Measurements from ENCODE around the gene NEU4. TPM values are rescaled to one million over a fixed set of nuclear protein-coding genes. Genes with fewer than 3 reads are reported as not detected.
A peak's percentile ranks its signal among the peaks of the same experiment; 100 is the strongest.
"Not testable (repeated sequence)": the region's sequence is repeated elsewhere in the genome, so short reads cannot be mapped to it uniquely, and the experiment has no call there.

NEU4 gene
- 0.92 TPM for total RNA-seq (2013)
- 1 to 10 TPM in 1 of 3 donors, under 1 TPM in 2; 0.26 to 2.6 (median 0.99) TPM for polyA plus RNA-seq
- polyA minus RNA-seq: 2.1 and 2.4 TPM in 2 replicates
- total RNA-seq: 1.9 to 91.1 (median 5.7) reads per million in 11 experiments

GRCh38 chr2:241808721-241809382 is at the start of gene NEU4:
NEU4 (plus strand) TSS chr2:241809193; CDS start chr2:241814485, 5,292 bp downstream.
- no peak within 1 kb of the TSS for H3K4me3 Mint-ChIP-seq
- WGBS (ENCODE audit: insufficient coverage): 96% methylated on average over 29 of the region's 31 CpGs

GRCh38 chr2:241759893-241760292 is 49.1 kb upstream of the NEU4 start:
- H3K79me2 ChIP-seq (ENCODE audit: insufficient read depth, low read length); intact Hi-C loops (cut with micrococcal nuclease); H3K27me3 Mint-ChIP-seq (ENCODE audit: low read depth in 3 of 3); H2AFZ ChIP-seq (ENCODE audit: insufficient read depth, low read depth, low read length, poor library complexity, severe bottlenecking); H3K9ac ChIP-seq (ENCODE audit: insufficient read depth, low read length, poor library complexity, severe bottlenecking); H3K9me3 ChIP-seq (replicated peaks in 1 of 2; ENCODE audit: control insufficient read depth in 1 of 2, insufficient read depth in 1 of 2, low read length in 2 of 2); H3K4me3 Mint-ChIP-seq; H3K27ac ChIP-seq (ENCODE audit: low read depth in 1 of 2, low read length in 2 of 2); H3K9me3 Mint-ChIP-seq; DNase-seq; H3K4me2 ChIP-seq (replicated peaks; ENCODE audit: extremely low read depth, low read length, poor library complexity, severe bottlenecking); H4K20me1 ChIP-seq (ENCODE audit: insufficient read depth, low read length); H3K27me3 ChIP-seq (ENCODE audit: control insufficient read depth in 2 of 2, insufficient read depth in 2 of 2, low read length in 2 of 2); H3K4me3 ChIP-seq (replicated peaks in 1 of 3; ENCODE audit: low read depth in 2 of 3, low read length in 3 of 3): not testable (repeated sequence)
- Mint-ChIP-seq H3K27ac (peak overlapping the region in 2 of 7 donors; percentile 4 to 31), H3K36me3 (peaks cover 40 to 56% of the 10 kb centered on the region in 2 donors), H3K4me1 (peaks cover 20% of the 10 kb centered on the region)
- Histone ChIP-seq H3K36me3 (replicated peaks in 1 of 2; ENCODE audit: control insufficient read depth in 1 of 2, insufficient read depth in 2 of 2, low read length in 2 of 2) (peaks cover 18 to 57% of the 10 kb centered on the region in 2 donors), H3K4me1 (ENCODE audit: control insufficient read depth in 1 of 2, insufficient read depth in 2 of 2, low read length in 2 of 2) (peaks cover 11 to 14% of the 10 kb centered on the region in 2 donors)
- no CpG with 5 or more reads among the region's 16 CpGs for WGBS (ENCODE audit: insufficient coverage)

More at GRCh38 chr2:241808721-241809382, at the start of gene NEU4:
- no peak within 1 kb of the TSS for H3K4me2 ChIP-seq (replicated peaks; ENCODE audit: extremely low read depth, low read length, poor library complexity, severe bottlenecking)
- TF ChIP-seq CTCF (IDR thresholded peaks at IDR 0.05): no peak
- no peaks in the 10 kb centered on the region for H3K9me3 ChIP-seq (replicated peaks in 1 of 2; ENCODE audit: control insufficient read depth in 1 of 2, insufficient read depth in 1 of 2, low read length in 2 of 2)
- H3K4me1 ChIP-seq (ENCODE audit: control insufficient read depth in 1 of 2, insufficient read depth in 2 of 2, low read length in 2 of 2): peaks cover 11% of the 10 kb centered on the region in 2 donors
- Mint-ChIP-seq H3K36me3 (no peaks in the 10 kb centered on the region), H3K9me3 (peaks cover 0 to 2% (median 0%) of the 10 kb centered on the region in 7 donors), H3K27me3 (ENCODE audit: low read depth in 3 of 3) (peaks cover 6 to 18% (median 16%) of the 10 kb centered on the region in 3 donors), H3K4me1 (peaks cover 5% of the 10 kb centered on the region), H3K27ac (peak within 1 kb of the TSS in 2 of 7 donors; percentile 18 to 43)
- peaks cover 8 to 11% of the 10 kb centered on the region in 2 donors for H3K27me3 ChIP-seq (ENCODE audit: control insufficient read depth in 2 of 2, insufficient read depth in 2 of 2, low read length in 2 of 2)
- H4K20me1 ChIP-seq (ENCODE audit: insufficient read depth, low read length): no peaks in the 10 kb centered on the region
- H3K79me2 ChIP-seq (ENCODE audit: insufficient read depth, low read length): no peaks in the 10 kb centered on the region
- no peak within 1 kb of the TSS for H3K9ac ChIP-seq (ENCODE audit: insufficient read depth, low read length, poor library complexity, severe bottlenecking)
- H3K27ac ChIP-seq (ENCODE audit: low read depth in 1 of 2, low read length in 2 of 2): no peak within 1 kb of the TSS
- no peaks in the 10 kb centered on the region for H3K36me3 ChIP-seq (replicated peaks in 1 of 2; ENCODE audit: control insufficient read depth in 1 of 2, insufficient read depth in 2 of 2, low read length in 2 of 2)
- DNase-seq: no peak
- intact Hi-C loops (cut with micrococcal nuclease): no loop called here
- no peak within 1 kb of the TSS for H2AFZ ChIP-seq (ENCODE audit: insufficient read depth, low read depth, low read length, poor library complexity, severe bottlenecking)
- H3K4me3 ChIP-seq (replicated peaks in 1 of 3; ENCODE audit: low read depth in 2 of 3, low read length in 3 of 3): no peak within 1 kb of the TSS

Data from CD14-positive monocyte (primary cell).